Measurements from ENCODE around the gene CCN5. TPM values are rescaled to one million over a fixed set of nuclear protein-coding genes. Genes with fewer than 3 reads are reported as not detected.

CCN5 gene
- total and polyA plus RNA-seq, 8 donors, result 0.14 to 6.4 (median 1.6) TPM

GRCh38 chr20:44691424-44692423, 23.4 kb upstream of the CCN5 start:
- FAIRE-seq (no peak), DNase-seq (no peak), ATAC-seq (peak in 1 of 4 donors; percentile 26)
- intact Hi-C loops (cut with DNase I), result no loop called here
- no peak overlapping the region for H3K27ac ChIP-seq
- TF ChIP-seq CTCF (IDR thresholded peaks at IDR 0.05), result no peak
- H3K36me3 ChIP-seq, result no peaks in the 10 kb centered on the region
- no peaks in the 10 kb centered on the region for H3K27me3 ChIP-seq
- no peaks in the 10 kb centered on the region for H3K9me3 ChIP-seq
- H3K4me1 ChIP-seq, result peaks cover 0 to 3% (median 0%) of the 10 kb centered on the region in 3 donors
- 75 to 77% methylated on average over 7 of the region's 7 CpGs for WGBS, 2 donors
- H3K4me3 ChIP-seq, result no peak overlapping the region

- H3K9me3 ChIP-seq, result no peaks in the 10 kb centered on the region
- no peak for FAIRE-seq
- peak in 3 of 4 donors; percentile 73 to 76 (median 75) for ATAC-seq
- peaks cover 0 to 3% (median 0%) of the 10 kb centered on the region in 3 donors for H3K4me1 ChIP-seq
- H3K27me3 ChIP-seq, result no peaks in the 10 kb centered on the region
- WGBS, 2 donors, result 43 to 46% methylated on average over 7 of the region's 7 CpGs
- no peak for TF ChIP-seq CTCF (IDR thresholded peaks at IDR 0.05)
- H3K36me3 ChIP-seq, result no peaks in the 10 kb centered on the region
- no peak overlapping the region for H3K4me3 ChIP-seq
- DNase-seq, result peak in 3 of 6 donors; percentile 19 to 39 (median 34)
- intact Hi-C loops (cut with DNase I), result no loop called here
- H3K27ac ChIP-seq, result no peak overlapping the region
Observed at GRCh38 chr20:44692932-44693480, 22.2 kb upstream of the CCN5 start.

- Histone ChIP-seq H3K36me3 (no peaks in the 10 kb centered on the region), H3K4me1 (peaks cover 0 to 3% (median 0%) of the 10 kb centered on the region in 3 donors), H3K27me3 (no peaks in the 10 kb centered on the region), H3K9me3 (no peaks in the 10 kb centered on the region), H3K4me3 (no peak overlapping the region), H3K27ac (no peak overlapping the region)
- TF ChIP-seq CTCF (IDR thresholded peaks at IDR 0.05), result no peak
- FAIRE-seq, result no peak
- no peak for DNase-seq
- intact Hi-C loops (cut with DNase I), result no loop called here
- no peak for ATAC-seq
Observed at GRCh38 chr20:44693627-44694026, 21.5 kb upstream of the CCN5 start.

- no peak overlapping the region for H3K4me3 ChIP-seq
- ATAC-seq, result no peak
- DNase-seq, result no peak
- H3K9me3 ChIP-seq, result no peaks in the 10 kb centered on the region
- WGBS, 2 donors, result 90 to 95% methylated on average over 4 of the region's 4 CpGs
- peaks cover 0 to 3% (median 0%) of the 10 kb centered on the region in 3 donors for H3K4me1 ChIP-seq
- intact Hi-C loops (cut with DNase I), result no loop called here
- H3K27me3 ChIP-seq, result no peaks in the 10 kb centered on the region
- FAIRE-seq, result no peak
- H3K27ac ChIP-seq, result no peak overlapping the region
- TF ChIP-seq CTCF (IDR thresholded peaks at IDR 0.05), result no peak
- H3K36me3 ChIP-seq, result no peaks in the 10 kb centered on the region
Observed at GRCh38 chr20:44694159-44694558, 21.0 kb upstream of the CCN5 start.
